Caco-2 (cell line): ENCODE results near the gene GALNT17. TPM values are rescaled to one million over a fixed set of nuclear protein-coding genes. Genes with fewer than 3 reads are reported as not detected.

ENCODE experiments used
- BruUV-seq: library from RNA; stranded (reverse); fragments of 400-500 nt; replicated peaks from 2 replicates; lab custom pipeline; 2021; lab: Mats Ljungman, UMichigan
- CTCF ChIA-PET: fragments of 300-600 bp; sonication (Branson Sonifier 250); formaldehyde crosslinking; loops from one replicate; lab custom pipeline; 2022; ENCODE audit warnings: antibody characterized with exemption; lab: Charles Lee
- POLR2A ChIA-PET: fragments of 300-600 bp; sonication (Branson Sonifier 250); formaldehyde crosslinking; loops from one replicate; lab custom pipeline; 2022; ENCODE audit warnings: antibody characterized with exemption; lab: Charles Lee
- DNase-seq, 2 experiments: peaks; one replicate each; pipeline versions ENCODE4 v3.0.0 to v3.0.0-alpha.2; 2020 to 2022
- H3K27me3 ChIP-seq: replicated peaks from 2 replicates; pipeline ENCODE4 v1.6.0; 2011; ENCODE audit warnings: low read length; ENCODE audit not compliant: control insufficient read depth, insufficient read depth
- H3K36me3 ChIP-seq: 2 replicates; pipeline ENCODE4 v1.5.1; 2011; ENCODE audit warnings: low read length; ENCODE audit not compliant: control insufficient read depth, insufficient read depth
- H3K4me1 ChIP-seq: fragments of 250-450 bp; sonication (Bioruptor Pico); 2 replicates; pipeline ENCODE4 v1.5.1; 2020; ENCODE audit warnings: mild to moderate bottlenecking
- H3K4me3 ChIP-seq: 2 replicates; pipeline ENCODE4 v1.5.1; 2011; ENCODE audit warnings: low read depth, mild to moderate bottlenecking, control low read depth, low read length
- H3K9me3 ChIP-seq: fragments of 250-450 bp; sonication (Bioruptor Pico); 2 replicates; pipeline ENCODE4 v1.5.1; 2020; ENCODE audit warnings: mild to moderate bottlenecking, moderate library complexity
- H3K27ac Mint-ChIP-seq: one replicate; pipeline ENCODE4 v1.8.0; 2022; ENCODE audit warnings: mixed read lengths; ENCODE audit not compliant: unreplicated experiment
- H3K27me3 Mint-ChIP-seq: one replicate; pipeline ENCODE4 v1.8.0; 2022; ENCODE audit warnings: mixed read lengths; ENCODE audit not compliant: insufficient read depth, unreplicated experiment
- H3K36me3 Mint-ChIP-seq: one replicate; pipeline ENCODE4 v1.8.0; 2022; ENCODE audit warnings: mild to moderate bottlenecking, mixed read lengths; ENCODE audit not compliant: insufficient read depth, unreplicated experiment
- H3K4me1 Mint-ChIP-seq: one replicate; pipeline ENCODE4 v1.8.0; 2022; ENCODE audit warnings: low read depth, mixed read lengths; ENCODE audit not compliant: unreplicated experiment
- H3K4me3 Mint-ChIP-seq: one replicate; pipeline ENCODE4 v1.8.0; 2022; ENCODE audit warnings: mild to moderate bottlenecking, moderate library complexity, mixed read lengths; ENCODE audit not compliant: unreplicated experiment
- H3K9me3 Mint-ChIP-seq: one replicate; pipeline ENCODE4 v1.8.0; 2022; ENCODE audit warnings: mixed read lengths; ENCODE audit not compliant: unreplicated experiment
- CTCF ChIP-seq, 2 experiments: fragments of 200-600 bp in 1 of 2; IDR thresholded peaks; 1 replicate in 1 of 2; 2 replicates in 1 of 2; pipeline versions ENCODE4 v1.5.1 to v1.8.0; 2011 to 2022; ENCODE audit warnings: antibody characterized with exemption in 1 of 2, control low read depth in 1 of 2, inconsistent platforms in 1 of 2, low read depth in 1 of 2, low read length in 1 of 2, mild to moderate bottlenecking in 1 of 2, moderate library complexity in 1 of 2; ENCODE audit not compliant: insufficient read depth in 1 of 2, severe bottlenecking in 1 of 2, unreplicated experiment in 1 of 2
- intact Hi-C: fragments of 100-400 bp; cut with micrococcal nuclease; formaldehyde crosslinking; loops from one replicate; pipeline ENCODE4 v1.10.0; 2022; ENCODE audit not compliant: unreplicated experiment
- total RNA-seq: library from RNA; stranded (reverse); gene quantifications from 2 replicates; pipeline ENCODE4 v1.2.3, GENCODE V29; 2022

Gene GALNT17
- total RNA-seq, 1 experiment from 2014 or later: not detected

- no TSS peak for BruUV-seq
- intact Hi-C loops: no loop called here
- Mint-ChIP-seq H3K4me3 (no peak overlapping the region), H3K4me1 (no peaks in the 10 kb centered on the region), H3K9me3 (no peaks in the 10 kb centered on the region), H3K36me3 (no peaks in the 10 kb centered on the region), H3K27ac (no peak overlapping the region), H3K27me3 (no peaks in the 10 kb centered on the region)
- no peaks in the 10 kb centered on the region for H3K36me3 ChIP-seq
- H3K27me3 ChIP-seq: no peaks in the 10 kb centered on the region
- no peaks in the 10 kb centered on the region for H3K4me1 ChIP-seq
- no peaks in the 10 kb centered on the region; the same call in 1 of the 2 replicates for H3K9me3 ChIP-seq
- no peak for TF ChIP-seq CTCF (IDR thresholded peaks at IDR 0.05; ENCODE audit: insufficient read depth in 1 of 2, low read depth in 1 of 2, low read length in 1 of 2, severe bottlenecking in 1 of 2, unreplicated experiment in 1 of 2)
- ChIA-PET CTCF (no interaction called here), POLR2A (no interaction called here)
- H3K4me3 ChIP-seq: no peak overlapping the region
- no peak for DNase-seq
Observed at GRCh38 chr7:71237945-71238344, 106.0 kb downstream of the GALNT17 start.

- ChIA-PET POLR2A (no interaction called here), CTCF (no interaction called here)
- no peaks in the 10 kb centered on the region for H3K4me1 ChIP-seq
- Mint-ChIP-seq H3K4me3 (no peak overlapping the region), H3K9me3 (peaks cover 7% of the 10 kb centered on the region), H3K27ac (no peak overlapping the region), H3K4me1 (no peaks in the 10 kb centered on the region), H3K36me3 (no peaks in the 10 kb centered on the region), H3K27me3 (no peaks in the 10 kb centered on the region)
- intact Hi-C loops: no loop called here
- TF ChIP-seq CTCF (IDR thresholded peaks at IDR 0.05; ENCODE audit: insufficient read depth in 1 of 2, low read depth in 1 of 2, low read length in 1 of 2, severe bottlenecking in 1 of 2, unreplicated experiment in 1 of 2): no peak
- no peaks in the 10 kb centered on the region for H3K36me3 ChIP-seq
- no peaks in the 10 kb centered on the region; the same call in 1 of the 2 replicates for H3K9me3 ChIP-seq
- no peaks in the 10 kb centered on the region for H3K27me3 ChIP-seq
- no peak for DNase-seq
- BruUV-seq: no TSS peak
- H3K4me3 ChIP-seq: no peak overlapping the region
Observed at GRCh38 chr7:71238581-71239295, 106.8 kb downstream of the GALNT17 start.

GRCh38 chr7:71239586-71240268 lies 107.8 kb downstream of the GALNT17 start:
- Histone ChIP-seq H3K4me1 (no peaks in the 10 kb centered on the region), H3K36me3 (no peaks in the 10 kb centered on the region), H3K27me3 (no peaks in the 10 kb centered on the region), H3K9me3 (no peaks in the 10 kb centered on the region; the same call in 1 of the 2 replicates), H3K4me3 (no peak overlapping the region)
- no peak for DNase-seq
- ChIA-PET CTCF (no interaction called here), POLR2A (no interaction called here)
- no peak overlapping the region for H3K4me3 Mint-ChIP-seq
- no peak overlapping the region for H3K27ac Mint-ChIP-seq
- no TSS peak for BruUV-seq
- peaks cover 11% of the 10 kb centered on the region for H3K9me3 Mint-ChIP-seq
- no peaks in the 10 kb centered on the region for H3K36me3 Mint-ChIP-seq
- H3K27me3 Mint-ChIP-seq: no peaks in the 10 kb centered on the region
- no peaks in the 10 kb centered on the region for H3K4me1 Mint-ChIP-seq
- TF ChIP-seq CTCF (IDR thresholded peaks at IDR 0.05; ENCODE audit: insufficient read depth in 1 of 2, low read depth in 1 of 2, low read length in 1 of 2, severe bottlenecking in 1 of 2, unreplicated experiment in 1 of 2): no peak
- intact Hi-C loops: no loop called here
